Activated CD8-positive, alpha-beta memory T cell treated with anti-CD3 and anti-CD28 coated beads, Interleukin-2, amount 50 U/mL, for 4 hours (primary cell): Measurements from ENCODE around the gene LARP1.
A peak's percentile ranks its signal among the peaks of the same experiment; 100 is the strongest.
"Not testable (repeated sequence)": the region's sequence is repeated elsewhere in the genome, so short reads cannot be mapped to it uniquely, and the experiment has no call there.

Experiments
- DNase-seq: peaks from one replicate; pipeline ENCODE4 v3.0.0-alpha.2; 2020

LARP1 gene

DNA sequence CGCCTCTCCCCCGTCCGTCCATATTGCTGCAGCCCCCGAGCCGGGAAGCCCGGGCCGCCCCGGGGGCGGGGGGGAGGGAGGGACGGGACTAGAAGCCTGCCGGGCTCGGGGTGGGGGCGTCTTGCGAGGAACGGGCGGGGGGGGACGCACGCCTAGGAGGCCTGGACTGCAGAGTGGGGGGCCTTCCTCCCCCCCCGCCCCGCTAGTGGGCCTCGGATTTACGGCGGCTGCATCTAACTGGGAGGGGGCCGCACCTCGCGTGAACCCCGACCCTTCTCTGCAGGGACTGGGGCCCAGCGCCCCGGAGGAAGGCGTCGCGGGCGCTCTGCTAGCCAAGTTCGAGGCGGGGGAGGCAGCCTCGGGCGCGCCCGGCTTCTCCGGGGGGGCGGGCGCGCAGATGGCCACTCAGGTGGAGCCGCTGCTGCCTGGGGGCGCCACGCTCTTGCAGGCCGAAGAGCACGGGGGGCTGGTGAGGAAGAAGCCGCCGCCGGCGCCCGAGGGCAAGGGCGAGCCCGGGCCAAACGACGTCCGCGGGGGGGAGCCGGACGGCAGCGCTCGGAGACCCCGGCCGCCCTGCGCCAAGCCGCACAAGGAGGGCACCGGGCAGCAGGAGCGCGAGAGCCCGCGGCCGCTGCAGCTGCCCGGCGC, at the start of gene LARP1:
Gene LARP1, plus strand, starts transcription at position 17 of the 648 bp plus-strand sequence. Its CDS starts 381 bp downstream, at position 398.
- peak; percentile 45 for DNase-seq

DNA sequence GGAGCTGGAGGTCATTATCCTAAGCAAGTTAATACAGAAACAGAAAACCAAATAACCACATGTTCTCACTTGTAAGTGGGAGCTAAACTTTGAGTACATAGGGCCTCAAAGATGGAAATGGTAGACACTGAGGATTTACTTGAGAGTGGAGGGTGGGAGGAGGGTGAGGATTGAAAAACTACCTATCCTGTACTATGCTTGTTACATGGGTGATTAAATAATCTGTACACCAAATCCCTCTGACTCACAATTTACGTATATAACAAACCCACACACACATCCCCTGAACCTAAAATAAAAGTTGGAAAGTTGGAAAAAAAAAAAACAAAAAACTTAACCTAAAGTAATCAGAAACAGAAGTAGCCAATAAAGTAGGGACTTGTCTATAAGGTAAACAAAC, 48.8 kb upstream of the LARP1 start:
- DNase-seq: no peak

DNA sequence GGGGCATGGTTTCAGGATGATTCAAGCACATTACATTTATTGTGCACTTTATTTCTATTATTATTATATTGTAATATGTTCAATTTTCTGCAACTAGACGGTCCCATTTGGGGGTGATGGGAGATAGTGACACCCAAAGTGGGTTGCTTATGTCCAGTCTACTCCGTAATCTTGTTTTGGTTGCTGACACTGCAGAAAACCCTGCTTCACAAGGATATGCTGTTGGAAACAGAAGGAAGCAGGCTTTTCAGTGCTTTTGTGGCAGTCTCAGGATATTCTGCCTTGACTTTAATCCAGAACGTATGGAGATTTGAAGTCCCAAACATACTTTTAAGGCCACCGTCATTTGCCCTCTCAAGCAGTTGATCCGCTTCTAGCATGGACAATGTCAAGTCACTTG, 47.5 kb upstream of the LARP1 start:
- DNase-seq: no peak

DNA sequence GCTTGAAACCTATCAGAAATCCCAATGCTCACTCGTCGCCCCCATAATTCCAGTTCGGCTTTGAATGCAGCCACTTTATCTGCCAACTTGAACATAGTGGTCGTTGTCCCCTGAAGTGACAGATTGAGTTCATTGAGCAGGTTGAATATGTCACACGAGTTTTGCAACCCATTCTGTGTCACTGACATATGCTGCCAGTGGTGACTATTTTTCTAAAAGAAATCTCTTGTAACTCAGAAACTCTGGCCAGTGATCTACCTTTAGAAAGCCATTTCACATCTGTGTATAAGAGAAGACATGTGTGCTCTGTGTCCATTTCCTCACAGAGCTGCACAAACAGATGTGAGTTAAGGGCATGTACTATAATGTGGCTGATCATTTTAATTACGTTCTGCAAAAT, 47.0 kb upstream of the LARP1 start:
- no peak for DNase-seq

DNA sequence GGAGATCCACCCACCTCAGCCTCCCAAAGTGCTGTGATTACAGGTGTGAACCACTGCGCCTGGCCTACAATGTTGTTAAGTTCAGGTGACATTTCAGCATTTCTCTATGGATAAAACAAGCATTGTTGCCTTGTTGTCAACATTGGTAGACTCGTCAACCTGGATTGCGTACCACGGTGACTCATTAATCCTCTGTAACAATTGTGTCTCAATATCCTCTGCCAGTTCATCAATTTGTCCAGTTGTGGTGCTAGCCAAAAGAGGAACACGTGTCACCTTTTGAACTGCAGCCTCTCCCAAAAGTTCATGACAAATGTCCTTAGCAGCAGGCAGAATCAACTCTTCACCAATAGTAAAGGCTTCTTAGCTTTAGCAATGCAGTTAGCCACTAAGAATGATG, 46.3 kb upstream of the LARP1 start:
- no peak for DNase-seq

DNA sequence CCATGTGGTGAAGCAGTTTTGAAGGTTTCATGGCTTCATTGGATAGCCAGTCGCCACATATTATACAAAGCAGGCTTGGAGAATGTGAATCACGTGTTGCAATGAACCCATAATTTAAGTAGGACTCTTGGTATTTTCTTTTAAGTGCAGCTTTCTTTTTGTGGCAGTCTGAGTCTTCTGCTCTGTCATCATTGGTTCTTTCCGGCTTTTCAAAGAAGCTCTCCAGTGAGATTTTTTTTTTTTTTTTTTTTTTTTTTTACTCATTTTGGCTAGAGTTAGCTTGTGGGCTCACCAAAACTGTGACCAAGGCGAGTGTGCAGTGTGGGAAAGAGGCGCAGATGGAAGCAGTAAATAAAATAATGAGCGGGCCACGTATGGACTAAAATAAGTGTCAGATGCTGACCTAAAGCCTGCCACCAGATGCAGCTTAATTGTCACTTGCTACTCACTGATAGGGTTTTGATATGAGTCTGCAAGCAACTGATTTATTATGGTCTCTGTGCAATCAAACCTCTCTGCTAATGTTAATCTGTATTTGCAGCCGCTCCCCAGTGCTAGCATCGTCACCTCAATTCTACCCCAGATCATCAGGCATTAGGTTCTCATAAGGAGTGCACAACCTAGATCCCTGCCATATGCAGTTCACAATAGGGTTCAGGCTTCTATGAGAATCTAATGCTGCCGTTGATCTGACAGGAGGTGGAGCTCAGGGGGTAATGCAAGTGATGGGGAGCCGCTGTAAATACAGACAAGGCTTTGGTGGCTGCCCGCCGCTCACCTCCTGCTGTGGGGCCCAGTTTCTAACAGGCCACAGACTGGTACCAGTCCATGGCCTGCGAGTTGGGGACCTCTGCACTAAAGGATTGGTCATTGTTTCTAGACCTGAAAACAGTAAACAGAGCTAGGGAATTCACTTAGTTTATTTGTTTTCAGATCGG, 45.5 kb upstream of the LARP1 start:
- DNase-seq: no peak

DNA sequence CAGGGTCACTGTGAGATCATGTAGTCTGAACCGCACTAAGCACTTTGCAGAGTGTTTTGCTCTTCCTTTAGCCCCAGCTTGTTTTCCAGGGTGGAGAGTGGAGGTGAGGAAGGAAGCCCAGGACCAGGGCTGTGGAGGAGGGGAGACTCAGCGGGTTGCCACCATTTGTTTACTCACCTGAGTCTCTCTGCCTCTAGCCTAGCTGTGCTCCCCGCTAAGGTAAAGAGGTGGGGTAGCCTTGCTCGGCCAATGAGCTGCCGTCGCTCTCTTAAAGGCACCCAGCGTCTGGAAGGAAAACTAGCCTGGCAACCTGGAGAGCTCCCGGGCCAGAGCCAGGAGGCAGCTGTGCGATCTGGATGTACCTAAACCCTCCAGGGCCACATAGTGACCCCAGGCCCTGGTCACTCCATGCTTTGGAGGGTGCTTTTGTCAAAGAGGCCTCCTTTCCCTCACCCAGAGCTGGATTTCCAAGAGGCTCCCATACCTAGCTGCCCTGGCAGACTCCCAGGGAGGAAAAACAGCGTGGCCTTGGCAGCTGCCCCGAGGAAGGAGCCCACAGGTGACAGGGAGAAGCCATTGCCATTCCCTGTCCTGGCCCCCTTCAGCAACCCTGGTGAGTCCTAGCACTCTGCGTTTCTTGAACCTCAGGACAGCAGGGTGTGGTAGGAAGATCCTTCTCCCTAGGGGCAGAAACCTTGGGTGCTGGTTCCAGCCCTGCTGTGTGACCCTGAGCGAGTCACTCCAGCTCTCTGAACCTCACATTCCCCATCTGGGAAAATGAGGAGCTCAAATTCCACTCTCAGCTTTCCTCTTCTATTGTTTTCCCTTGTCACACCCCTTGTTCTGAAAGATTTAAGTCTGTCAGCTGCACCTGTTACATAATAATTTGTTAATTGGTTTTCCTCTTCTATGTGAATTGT, 42.4 kb upstream of the LARP1 start:
- no peak for DNase-seq

DNA sequence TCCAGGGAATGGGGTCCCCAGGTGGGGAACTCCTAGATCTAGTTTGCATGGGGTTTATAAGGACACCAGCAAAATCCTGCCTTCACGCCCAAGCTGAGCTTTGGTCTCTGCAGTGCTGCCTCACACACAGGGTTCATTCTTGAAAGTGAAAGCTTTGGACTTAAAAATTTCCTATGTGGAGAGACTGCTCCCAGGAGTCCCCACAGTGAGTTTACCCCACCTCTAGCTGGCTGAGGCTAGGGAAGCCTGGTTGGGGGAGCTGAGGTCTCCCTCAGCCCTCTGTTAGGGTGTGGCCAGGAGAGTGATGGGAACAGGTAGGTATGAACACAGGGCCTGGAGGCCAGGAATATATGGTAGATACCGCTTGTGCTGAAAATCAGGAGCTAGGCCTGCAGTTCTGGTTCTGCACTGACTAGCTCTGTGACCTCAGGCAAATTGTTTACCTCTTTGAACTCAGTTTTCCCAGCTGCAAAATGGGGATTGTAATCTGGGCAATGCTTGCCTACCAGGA, 41.5 kb upstream of the LARP1 start:
- no peak for DNase-seq

DNA sequence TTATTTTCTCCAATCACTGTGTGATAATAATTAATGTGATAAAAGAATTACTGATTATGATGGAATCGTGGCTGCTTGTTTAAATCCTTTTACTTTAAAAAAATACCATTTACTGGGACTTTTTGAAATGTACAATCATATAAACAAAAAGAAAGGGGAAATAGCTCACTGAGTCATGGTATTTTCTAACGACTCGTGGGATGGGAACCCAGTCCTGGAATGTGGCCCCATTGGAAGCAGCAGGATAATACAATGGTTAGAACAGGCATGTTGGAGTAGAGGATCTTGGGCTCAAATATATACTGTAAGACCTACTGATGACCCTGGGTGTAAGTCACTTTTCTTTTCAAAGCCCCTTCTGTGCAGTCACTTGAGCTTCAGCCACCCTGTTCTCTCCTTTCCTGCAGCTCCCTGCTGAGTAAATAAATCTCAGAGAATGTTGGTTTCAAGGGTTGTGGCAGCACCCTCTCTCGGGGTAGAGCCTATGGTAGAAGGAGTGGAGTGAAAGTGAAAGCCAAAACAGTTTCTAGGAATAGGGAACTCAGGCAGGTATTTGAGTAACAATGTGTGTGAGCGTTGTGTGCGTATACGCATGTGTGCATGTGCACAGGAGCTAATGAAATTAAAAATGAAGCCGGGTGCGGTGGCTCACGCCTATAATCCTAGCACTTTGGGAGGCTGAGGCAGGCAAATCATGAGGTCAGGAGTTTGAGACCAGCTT, 40.8 kb upstream of the LARP1 start:
- DNase-seq: no peak

DNA sequence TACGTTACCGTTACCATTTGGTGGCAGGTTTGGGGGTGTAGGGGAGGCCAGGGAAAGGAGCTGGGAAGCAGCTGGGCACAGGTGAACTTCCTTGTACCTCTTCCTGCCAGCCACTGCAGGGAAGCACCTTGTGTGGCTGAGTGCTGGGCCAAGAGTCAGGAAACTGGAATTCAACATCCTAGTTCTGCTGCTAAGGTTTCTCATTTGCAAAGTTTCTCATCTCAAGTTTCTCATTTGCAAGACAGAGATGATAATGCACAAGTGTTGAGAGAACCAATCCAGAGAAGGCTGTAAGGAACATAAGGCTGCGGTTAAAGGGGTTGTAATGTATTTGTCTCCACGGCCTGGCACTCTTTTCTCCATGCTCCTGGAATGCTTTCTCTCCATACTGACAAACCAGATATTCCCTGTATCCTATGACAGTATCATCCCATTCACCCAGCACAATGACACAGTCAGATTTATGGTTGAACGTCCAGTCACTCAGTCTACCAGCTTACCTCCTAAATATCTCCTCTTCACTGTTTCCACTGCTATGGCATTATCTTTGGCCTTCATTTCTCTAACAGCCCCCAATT, 33.6 kb upstream of the LARP1 start:
- no peak for DNase-seq

DNA sequence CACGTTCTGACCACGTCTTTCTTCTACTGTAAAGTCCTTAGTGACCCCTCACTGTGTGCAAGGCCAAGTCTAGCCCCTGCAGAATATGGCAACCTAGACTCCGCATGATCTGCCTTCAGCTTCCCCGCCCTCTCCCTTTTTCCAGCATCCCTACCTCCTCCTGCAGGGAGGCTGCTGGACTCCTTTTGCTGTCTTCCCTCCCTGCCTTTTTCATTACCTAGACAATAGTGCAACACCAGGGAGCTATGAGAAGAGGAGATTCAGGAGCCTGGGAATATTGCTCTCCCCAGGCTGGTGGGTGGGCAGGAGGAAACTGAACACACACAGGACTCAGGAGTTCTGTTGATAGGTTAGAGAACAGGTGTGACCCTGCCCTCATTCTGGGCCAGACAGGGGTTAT, 33.1 kb upstream of the LARP1 start:
- DNase-seq: no peak

DNA sequence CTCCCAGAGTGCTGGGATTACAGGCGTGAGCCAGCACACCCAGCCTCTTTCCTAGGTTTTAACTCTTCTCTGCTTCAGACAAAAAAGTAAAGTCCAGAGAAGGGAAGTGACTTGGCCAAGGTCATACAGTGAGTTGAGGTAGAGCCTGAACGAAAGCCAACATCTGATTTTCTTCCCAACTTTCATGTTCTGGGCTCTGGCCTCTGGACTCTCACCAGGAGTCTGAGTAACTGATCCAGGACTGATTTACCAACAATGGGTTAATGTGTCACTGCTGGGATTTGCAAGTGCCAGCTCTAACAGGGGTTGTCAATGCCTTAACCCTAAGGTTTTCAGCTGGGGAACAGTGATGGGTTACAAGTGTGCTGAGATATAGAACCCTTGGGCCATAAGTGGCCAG, 32.2 kb upstream of the LARP1 start:
- no peak for DNase-seq

DNA sequence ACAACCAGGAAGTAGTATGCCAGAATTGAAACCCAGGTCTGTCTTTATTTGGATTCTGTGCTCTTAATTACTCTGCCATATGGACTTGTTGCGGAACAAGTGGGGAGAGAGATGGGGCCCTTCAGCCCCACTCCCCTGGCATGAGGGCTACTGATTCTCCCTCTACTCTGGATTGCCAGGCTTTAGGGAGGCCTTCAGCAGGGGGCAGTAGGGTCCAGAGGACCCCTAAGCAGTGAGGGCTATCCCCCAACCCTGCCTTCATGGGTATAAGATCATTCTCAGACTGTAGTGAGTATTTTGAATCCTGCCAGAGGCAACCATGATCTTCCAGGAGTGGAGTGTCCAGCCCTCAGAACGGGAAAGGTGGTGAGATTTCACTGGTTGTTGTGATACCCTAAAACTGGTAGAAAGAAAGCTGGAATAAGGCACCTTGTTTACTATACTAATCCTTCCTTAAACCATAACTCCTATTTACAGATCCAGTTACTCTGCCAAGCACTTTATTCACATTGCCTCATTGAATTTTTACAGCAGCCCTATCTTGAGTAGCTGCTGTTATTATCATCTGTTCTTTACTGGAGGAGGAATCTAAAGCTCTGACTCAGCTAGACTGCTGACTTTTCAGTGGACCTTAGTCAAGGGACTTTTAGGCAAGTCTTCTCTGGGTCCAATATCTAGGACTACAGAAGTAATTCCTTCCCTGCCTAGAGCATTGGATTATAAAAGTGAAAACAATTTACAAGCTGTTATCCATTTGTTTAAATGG, 31.3 kb upstream of the LARP1 start:
- no peak for DNase-seq

DNA sequence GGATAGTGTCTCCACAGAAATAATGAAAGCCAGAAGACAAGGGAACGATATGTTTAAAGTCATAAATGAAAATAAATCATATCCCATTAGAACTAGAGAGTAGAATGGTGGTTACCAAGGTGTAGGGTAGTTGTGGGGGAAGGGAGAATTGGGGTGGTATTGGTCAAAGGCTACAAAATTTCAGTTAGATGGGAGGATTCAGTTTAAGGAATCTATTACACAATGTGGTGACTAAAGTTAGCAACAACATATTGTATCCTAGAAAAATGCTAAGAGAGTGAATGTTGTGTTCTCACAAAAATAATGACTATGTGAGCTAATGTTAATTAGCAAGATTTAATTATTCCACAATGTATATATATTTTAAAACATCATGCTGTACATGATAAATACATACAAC, 27.8 kb upstream of the LARP1 start:
- DNase-seq: no peak

DNA sequence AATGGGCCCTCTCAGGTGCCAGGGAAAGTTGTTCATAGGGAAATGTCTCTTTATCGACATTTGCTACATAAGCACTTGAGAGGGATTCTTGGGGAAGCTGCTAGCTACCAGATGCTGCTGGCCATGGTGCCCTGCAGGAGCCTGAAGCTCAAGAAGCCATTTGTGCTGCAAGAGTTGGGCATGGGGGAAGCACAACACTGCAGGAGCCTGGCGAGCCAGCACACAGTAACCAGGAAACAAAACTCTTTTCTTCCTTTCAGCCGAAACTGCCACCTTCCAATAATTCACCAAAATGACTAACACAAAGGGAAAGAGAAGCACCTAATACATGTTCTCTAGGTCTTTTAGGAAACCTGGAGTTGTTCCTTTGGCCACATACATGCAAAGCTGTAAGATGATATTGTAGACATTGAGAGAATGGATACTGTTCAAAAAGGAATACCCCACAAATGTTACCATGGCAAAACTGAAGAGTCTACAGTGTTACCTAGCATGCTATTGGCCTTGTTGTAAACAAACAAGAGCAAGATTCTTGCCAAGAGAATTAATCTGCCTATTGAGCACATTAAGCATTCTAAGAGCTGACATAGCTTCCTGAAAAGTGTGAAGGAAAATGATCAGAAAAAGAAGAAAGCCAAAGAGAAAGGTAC, 26.1 kb upstream of the LARP1 start:
- no peak for DNase-seq

DNA sequence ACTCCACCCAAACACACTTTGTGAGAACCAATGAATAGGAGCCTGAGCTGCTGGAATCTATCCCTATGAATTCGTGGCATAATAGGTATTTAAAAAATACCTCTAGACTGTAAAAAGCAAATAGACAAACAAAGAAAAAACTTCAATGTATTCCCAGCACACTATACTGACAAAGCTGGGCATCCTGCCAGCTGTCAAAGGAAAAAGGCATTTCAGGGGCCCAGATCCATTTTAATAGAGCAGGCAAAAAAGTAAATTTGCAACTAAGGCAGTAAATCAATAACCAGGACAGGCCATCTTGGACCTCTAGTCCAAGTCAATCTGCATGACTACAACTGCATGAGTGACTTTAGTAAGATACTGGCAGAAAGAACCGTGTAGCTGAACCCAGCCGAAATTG, 25.6 kb upstream of the LARP1 start:
- no peak for DNase-seq

DNA sequence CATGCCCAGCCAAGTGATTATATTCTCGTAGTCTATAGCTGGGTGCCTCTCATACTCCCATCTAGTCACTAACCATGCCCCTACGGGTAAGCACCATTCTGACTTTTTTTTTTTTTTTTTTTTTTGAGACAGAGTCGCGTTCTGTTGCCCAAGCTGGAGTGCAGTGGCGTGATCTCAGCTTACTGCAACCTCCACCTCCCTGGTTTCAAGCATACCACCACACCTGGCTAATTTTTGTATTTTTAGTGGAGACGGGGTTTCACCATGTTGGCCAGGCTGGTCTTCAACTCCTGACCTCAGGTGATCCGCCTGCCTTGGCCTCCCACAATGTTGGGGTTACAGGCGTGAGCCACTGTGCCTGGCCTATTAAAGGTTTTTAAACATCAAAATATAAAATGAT, 24.4 kb upstream of the LARP1 start:
- DNase-seq: not testable (repeated sequence)

DNA sequence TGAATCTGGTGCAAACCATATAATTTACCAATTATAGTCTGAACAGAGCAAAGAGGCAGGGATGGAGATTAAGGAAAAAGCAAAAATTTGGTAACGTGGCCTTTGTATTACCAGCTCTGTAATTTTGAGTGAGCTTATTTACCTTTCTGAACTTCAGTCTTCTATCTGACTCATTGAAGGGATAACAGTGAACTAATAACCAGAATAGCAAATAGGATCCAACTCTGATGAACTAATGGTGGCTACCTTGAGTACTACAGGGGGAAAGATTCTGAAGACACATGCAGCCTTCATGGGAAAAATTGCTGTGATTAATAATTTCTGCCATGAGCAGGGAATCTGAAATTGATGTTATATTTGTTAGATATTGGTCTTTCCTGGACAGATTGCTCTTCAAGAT, 23.0 kb upstream of the LARP1 start:
- no peak for DNase-seq

DNA sequence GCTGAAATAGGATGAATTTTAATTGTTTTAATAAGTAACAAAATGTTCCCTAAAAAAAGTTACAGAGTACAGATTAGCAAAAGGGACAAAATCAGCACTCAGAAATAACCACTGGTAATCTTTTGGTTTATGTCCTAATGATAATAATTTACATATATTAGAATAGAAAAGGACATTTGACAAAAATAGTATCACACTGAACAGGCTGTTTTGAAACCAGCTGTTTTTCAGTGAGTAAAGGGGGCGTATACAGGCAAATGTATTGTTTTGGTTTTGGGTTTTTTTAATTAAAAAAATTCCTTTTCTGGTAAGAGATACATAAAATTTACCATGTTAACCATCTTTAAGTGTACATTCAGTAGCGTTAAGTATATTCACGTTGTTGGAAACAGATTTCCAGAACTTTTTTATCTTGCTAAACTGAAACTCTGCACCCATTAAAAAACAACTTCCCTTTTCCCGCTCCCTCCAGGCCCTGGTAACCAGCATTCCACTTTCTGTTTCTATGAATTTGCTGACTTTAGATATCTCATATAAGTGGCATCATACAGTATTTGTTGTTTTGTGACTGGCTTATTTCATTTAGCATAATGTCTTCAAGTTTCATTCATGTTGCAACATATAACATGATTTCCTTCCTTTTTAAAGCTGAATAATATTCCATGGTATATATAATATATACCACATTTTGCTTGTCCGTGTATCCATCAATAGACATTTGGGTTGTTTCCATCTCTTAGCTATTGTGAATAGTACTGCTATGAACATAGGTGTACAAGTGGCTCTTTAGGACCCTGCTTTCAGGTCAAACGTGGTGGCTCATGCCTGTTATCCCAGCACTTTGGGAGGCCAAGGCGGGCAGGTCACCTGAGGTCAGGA, 20.6 kb upstream of the LARP1 start:
- no peak for DNase-seq

DNA sequence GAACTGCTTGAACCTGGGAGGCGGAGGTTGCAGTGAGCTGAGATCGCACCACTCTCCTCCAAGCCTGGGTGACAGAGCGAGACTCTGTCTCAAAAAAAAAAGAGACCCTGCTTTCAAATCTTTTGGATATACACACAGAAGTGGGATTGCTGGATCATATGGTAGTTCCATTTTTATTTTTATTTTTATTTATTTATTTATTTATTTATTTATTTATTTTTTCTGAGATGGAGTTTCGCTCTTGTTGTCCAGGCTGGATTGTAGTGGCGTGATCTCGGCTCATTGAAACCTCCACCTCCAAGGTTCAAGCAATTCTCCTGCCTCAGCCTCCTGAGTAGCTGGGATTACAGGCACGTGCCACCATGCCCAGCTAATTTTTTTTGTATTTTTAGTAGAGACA, 19.8 kb upstream of the LARP1 start:
- not testable (repeated sequence) for DNase-seq
